ENCODE measurements around the gene LEFTY2. TPM values are rescaled to one million over a fixed set of nuclear protein-coding genes. Genes with fewer than 3 reads are reported as not detected.

LEFTY2 gene
- total and polyA plus RNA-seq, 10 of the 15 experiments (the other 5 are each of a cell fraction or from before 2014, with no cell fraction given): not detected

DNA sequence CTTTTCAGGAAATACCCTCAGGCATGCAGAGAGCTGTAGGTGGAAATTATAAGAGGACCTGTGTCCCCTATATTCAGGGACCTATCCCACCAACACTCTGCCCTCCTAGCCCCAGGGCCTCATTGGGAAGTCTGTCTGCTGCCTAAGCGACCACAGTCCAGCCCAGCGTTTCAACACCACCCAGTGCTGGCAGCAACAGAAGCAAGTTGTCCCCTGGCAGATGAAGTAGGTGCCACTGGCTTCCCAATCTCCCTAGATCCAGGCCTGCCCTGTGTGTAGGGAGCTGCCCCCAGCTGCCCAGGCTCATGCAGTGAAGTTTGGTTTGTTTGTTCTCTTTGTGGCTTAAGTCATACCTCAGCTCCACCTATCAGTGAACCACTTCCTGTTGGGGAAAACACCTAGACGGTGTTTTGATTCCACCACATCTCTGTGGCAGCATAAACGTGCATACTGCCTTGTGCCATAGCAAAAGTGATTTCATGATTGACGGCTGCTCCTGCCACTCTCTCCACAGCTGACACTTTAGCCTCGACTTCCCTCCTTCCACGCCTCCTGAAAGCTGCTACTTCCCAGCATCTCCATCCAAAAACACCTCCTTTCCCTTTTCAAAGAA, 44.0 kb downstream of the LEFTY2 start (continued):
- TF ChIP-seq MYB (IDR thresholded peaks at IDR 0.05; ENCODE audit: borderline replicate concordance, low read depth, low read length): no peak

DNA sequence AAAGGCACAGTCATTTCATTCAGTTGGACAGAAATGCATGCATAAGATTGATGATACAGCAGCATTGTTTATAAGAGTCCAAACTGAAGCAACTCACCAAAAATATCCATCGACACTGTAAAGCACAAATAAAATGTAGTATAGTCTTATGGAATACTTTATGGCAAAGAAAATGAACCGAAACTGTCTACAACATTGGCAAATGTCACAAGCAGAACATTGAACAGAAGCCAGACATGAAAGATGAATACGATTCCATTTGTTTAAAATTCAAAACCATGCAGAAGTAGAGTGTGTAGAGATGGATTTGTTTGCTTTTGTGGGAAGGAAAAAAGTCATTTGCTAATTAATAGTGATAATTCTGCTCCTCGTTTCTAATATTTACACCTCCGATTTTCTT, 44.5 kb downstream of the LEFTY2 start:
- ChIA-PET CTCF (interaction anchor here (0.8 to 4.0 kb wide), 10 partner anchors 13 to 437 kb away, joined by 3 to 40 read pairs (median 4); partner anchors contain the start of genes SRP9 and TMEM63A), SMC1A (ENCODE audit: uncharacterized antibody, unreplicated experiment) (interaction anchor here (0.7 to 2.4 kb wide), 6 partner anchors 12 to 900 kb away, joined by 3 to 9 read pairs (median 4); partner anchors contain the start of gene TMEM63A), RAD21 (ENCODE audit: unreplicated experiment) (interaction anchor here (0.6 to 3.1 kb wide), 7 partner anchors 14 to 168 kb away, joined by 3 to 24 read pairs (median 4); partner anchors contain the start of genes PYCR2 and TMEM63A), POLR2A (interaction anchor here (0.6 to 2.2 kb wide), 3 partner anchors 12 to 18 kb away, joined by 3 to 21 read pairs (median 3); partner anchors contain the start of gene TMEM63A)
- no peak for DNase-seq (ENCODE audit: low read depth, low spot score)
- Histone ChIP-seq H3K27ac (ENCODE audit: control insufficient read depth, insufficient read depth) (peak overlapping the region; percentile 80; the same call in 1 of the 2 replicates), H3K9me3 (replicated peaks; ENCODE audit: control insufficient read depth, insufficient read depth, low read length) (no peaks in the 10 kb centered on the region), H3K4me3 (no peak overlapping the region), H3K4me2 (ENCODE audit: control insufficient read depth, insufficient read depth) (no peak overlapping the region; the same call in 1 of the 2 replicates), H4K20me1 (ENCODE audit: control insufficient read depth, insufficient read depth) (no peaks in the 10 kb centered on the region), H3K4me1 (ENCODE audit: control insufficient read depth, insufficient read depth, low read length) (peaks cover 20% of the 10 kb centered on the region), H3K79me2 (ENCODE audit: control insufficient read depth, insufficient read depth, low read length) (no peaks in the 10 kb centered on the region), H3K9ac (ENCODE audit: control insufficient read depth, insufficient read depth, low read length) (no peak overlapping the region), H3K36me3 (ENCODE audit: control insufficient read depth in 2 of 2, insufficient read depth in 2 of 2, low read length in 1 of 2) (no peaks in the 10 kb centered on the region), H2AFZ (ENCODE audit: control insufficient read depth, low read depth, low read length) (no peak overlapping the region; the same call in 1 of the 2 replicates), H3K27me3 (replicated peaks in 1 of 2; ENCODE audit: control insufficient read depth in 2 of 2, insufficient read depth in 2 of 2, low read length in 1 of 2) (no peaks in the 10 kb centered on the region)
- no peak for FAIRE-seq
- BruUV-seq (replicated peaks): no TSS peak
- intact Hi-C loops (cut with micrococcal nuclease; ENCODE audit: unreplicated experiment): no loop called here
- 70% methylated on average over 5 of the region's 5 CpGs for WGBS (ENCODE audit: insufficient coverage, insufficient replicate concordance, low lambda C conversion rate, missing lambda C conversion rate)
- ATAC-seq: no peak
- in situ Hi-C loops (cut with MboI): no loop called here
- TF ChIP-seq ZBED1 (IDR thresholded peaks at IDR 0.05; ENCODE audit: borderline replicate concordance) (no peak), NR2C2 (IDR thresholded peaks at IDR 0.05; ENCODE audit: borderline replicate concordance, control insufficient read depth, insufficient read length, low read depth) (no peak), EZH2 (IDR thresholded peaks at IDR 0.05; ENCODE audit: borderline replicate concordance, control insufficient read depth, low read depth, low read length) (no peak), GATAD2B (conservative IDR thresholded peaks at IDR 0.05; ENCODE audit: low read depth) (no peak), SMARCA5 (IDR thresholded peaks at IDR 0.05) (no peak), ATF7 (IDR thresholded peaks at IDR 0.05; ENCODE audit: low read depth) (no peak), MEF2B (IDR thresholded peaks at IDR 0.05; ENCODE audit: partially characterized antibody, poor library complexity, severe bottlenecking) (no peak), CBX3 (IDR thresholded peaks at IDR 0.05; ENCODE audit: borderline replicate concordance, low read depth) (no peak), YBX1 (IDR thresholded peaks at IDR 0.05) (no peak), SREBF2 (IDR thresholded peaks at IDR 0.05; ENCODE audit: low read length) (no peak), SP1 (IDR thresholded peaks at IDR 0.05; ENCODE audit: low read depth, low read length) (no peak), SRF (IDR thresholded peaks at IDR 0.05; ENCODE audit: low read depth in 2 of 2, low read length in 2 of 2) (no peak), IKZF1 (conservative IDR thresholded peaks at IDR 0.05) (no peak), MXI1 (IDR thresholded peaks at IDR 0.05; ENCODE audit: low read depth, low read length) (no peak)
- TF ChIP-seq, protein P1, sequence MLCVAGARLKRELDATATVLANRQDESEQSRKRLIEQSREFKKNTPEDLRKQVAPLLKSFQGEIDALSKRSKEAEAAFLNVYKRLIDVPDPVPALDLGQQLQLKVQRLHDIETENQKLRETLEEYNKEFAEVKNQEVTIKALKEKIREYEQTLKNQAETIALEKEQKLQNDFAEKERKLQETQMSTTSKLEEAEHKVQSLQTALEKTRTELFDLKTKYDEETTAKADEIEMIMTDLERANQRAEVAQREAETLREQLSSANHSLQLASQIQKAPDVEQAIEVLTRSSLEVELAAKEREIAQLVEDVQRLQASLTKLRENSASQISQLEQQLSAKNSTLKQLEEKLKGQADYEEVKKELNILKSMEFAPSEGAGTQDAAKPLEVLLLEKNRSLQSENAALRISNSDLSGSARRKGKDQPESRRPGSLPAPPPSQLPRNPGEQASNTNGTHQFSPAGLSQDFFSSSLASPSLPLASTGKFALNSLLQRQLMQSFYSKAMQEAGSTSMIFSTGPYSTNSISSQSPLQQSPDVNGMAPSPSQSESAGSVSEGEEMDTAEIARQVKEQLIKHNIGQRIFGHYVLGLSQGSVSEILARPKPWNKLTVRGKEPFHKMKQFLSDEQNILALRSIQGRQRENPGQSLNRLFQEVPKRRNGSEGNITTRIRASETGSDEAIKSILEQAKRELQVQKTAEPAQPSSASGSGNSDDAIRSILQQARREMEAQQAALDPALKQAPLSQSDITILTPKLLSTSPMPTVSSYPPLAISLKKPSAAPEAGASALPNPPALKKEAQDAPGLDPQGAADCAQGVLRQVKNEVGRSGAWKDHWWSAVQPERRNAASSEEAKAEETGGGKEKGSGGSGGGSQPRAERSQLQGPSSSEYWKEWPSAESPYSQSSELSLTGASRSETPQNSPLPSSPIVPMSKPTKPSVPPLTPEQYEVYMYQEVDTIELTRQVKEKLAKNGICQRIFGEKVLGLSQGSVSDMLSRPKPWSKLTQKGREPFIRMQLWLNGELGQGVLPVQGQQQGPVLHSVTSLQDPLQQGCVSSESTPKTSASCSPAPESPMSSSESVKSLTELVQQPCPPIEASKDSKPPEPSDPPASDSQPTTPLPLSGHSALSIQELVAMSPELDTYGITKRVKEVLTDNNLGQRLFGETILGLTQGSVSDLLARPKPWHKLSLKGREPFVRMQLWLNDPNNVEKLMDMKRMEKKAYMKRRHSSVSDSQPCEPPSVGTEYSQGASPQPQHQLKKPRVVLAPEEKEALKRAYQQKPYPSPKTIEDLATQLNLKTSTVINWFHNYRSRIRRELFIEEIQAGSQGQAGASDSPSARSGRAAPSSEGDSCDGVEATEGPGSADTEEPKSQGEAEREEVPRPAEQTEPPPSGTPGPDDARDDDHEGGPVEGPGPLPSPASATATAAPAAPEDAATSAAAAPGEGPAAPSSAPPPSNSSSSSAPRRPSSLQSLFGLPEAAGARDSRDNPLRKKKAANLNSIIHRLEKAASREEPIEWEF (IDR thresholded peaks at IDR 0.05; ENCODE audit: insufficient replicate concordance, low read depth, low read length): no peak
